Measurements from ENCODE around the gene ANKLE1. TPM values are rescaled to one million over a fixed set of nuclear protein-coding genes. Genes with fewer than 3 reads are reported as not detected.

Gene ANKLE1
- total RNA-seq = 0.48 TPM

GRCh38 chr19:17281391-17282304 is at the start of gene ANKLE1:
TSS of gene ANKLE1 (plus strand) at chr19:17281901. CDS start at chr19:17281921, 20 bp downstream.
- no peak for DNase-seq (ENCODE audit: low spot score)
- ATAC-seq = peak; percentile 6

GRCh38 chr19:17232258-17232657 is 49.4 kb upstream of the ANKLE1 start:
- DNase-seq (ENCODE audit: low spot score) (no peak), ATAC-seq (no peak)

- no peak for DNase-seq (ENCODE audit: low spot score)
- peak; percentile 73 for ATAC-seq
These were observed 46.8 kb upstream of the ANKLE1 start for GRCh38 chr19:17234911-17235299.

GRCh38 chr19:17235300-17235970 is 46.3 kb upstream of the ANKLE1 start:
- ATAC-seq = peak; percentile 30
- no peak for DNase-seq (ENCODE audit: low spot score)

GRCh38 chr19:17235971-17236777 is 45.5 kb upstream of the ANKLE1 start:
- DNase-seq (ENCODE audit: low spot score) = no peak
- peak; percentile 4 for ATAC-seq

GRCh38 chr19:17236811-17237543 is 44.7 kb upstream of the ANKLE1 start:
- DNase-seq (ENCODE audit: low spot score) = no peak
- ATAC-seq = no peak

GRCh38 chr19:17237747-17238706 is 43.7 kb upstream of the ANKLE1 start:
- DNase-seq (ENCODE audit: low spot score) (no peak), ATAC-seq (no peak)

GRCh38 chr19:17240062-17240752 is 41.5 kb upstream of the ANKLE1 start:
- peak; percentile 44 for ATAC-seq
- DNase-seq (ENCODE audit: low spot score) = peak; percentile 84

- DNase-seq (ENCODE audit: low spot score) (no peak), ATAC-seq (no peak)
These were observed 40.8 kb upstream of the ANKLE1 start for GRCh38 chr19:17240826-17241399.

- ATAC-seq (no peak), DNase-seq (ENCODE audit: low spot score) (no peak)
These were observed 39.1 kb upstream of the ANKLE1 start for GRCh38 chr19:17242431-17243208.

GRCh38 chr19:17243211-17243829 is 38.4 kb upstream of the ANKLE1 start:
- DNase-seq (ENCODE audit: low spot score) (peak; percentile 96), ATAC-seq (peak; percentile 57)

GRCh38 chr19:17243830-17244617 is 37.7 kb upstream of the ANKLE1 start:
- peak; percentile 86 for DNase-seq (ENCODE audit: low spot score)
- peak; percentile 30 for ATAC-seq

- ATAC-seq = no peak
- DNase-seq (ENCODE audit: low spot score) = no peak
These were observed 36.8 kb upstream of the ANKLE1 start for GRCh38 chr19:17244618-17245534.

- no peak for DNase-seq (ENCODE audit: low spot score)
- no peak for ATAC-seq
These were observed 36.1 kb upstream of the ANKLE1 start, which contains the start of gene NR2F6 for GRCh38 chr19:17245535-17245984. TSS of gene NR2F6 (minus strand) at chr19:17245919. CDS start at chr19:17245220, 699 bp downstream.

Measured in left lobe of liver (tissue), 2 donors.